ENCODE measurements around the gene ZNF878.

Gene ZNF878

GRCh38 chr19:12042893-12043292 lies 9.9 kb downstream of the ZNF878 start:
- TF ChIP-seq FOXK2 (IDR thresholded peaks at IDR 0.05) = no peak
- TF ChIP-seq, protein P1, sequence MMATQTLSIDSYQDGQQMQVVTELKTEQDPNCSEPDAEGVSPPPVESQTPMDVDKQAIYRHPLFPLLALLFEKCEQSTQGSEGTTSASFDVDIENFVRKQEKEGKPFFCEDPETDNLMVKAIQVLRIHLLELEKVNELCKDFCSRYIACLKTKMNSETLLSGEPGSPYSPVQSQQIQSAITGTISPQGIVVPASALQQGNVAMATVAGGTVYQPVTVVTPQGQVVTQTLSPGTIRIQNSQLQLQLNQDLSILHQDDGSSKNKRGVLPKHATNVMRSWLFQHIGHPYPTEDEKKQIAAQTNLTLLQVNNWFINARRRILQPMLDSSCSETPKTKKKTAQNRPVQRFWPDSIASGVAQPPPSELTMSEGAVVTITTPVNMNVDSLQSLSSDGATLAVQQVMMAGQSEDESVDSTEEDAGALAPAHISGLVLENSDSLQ (IDR thresholded peaks at IDR 0.05) = no peak
- no peak for DNase-seq (ENCODE audit: extremely low spot score)
- POLR2A ChIA-PET = no interaction called here
- CTCF ChIA-PET = no interaction called here

GRCh38 chr19:12035220-12036172 lies 17.3 kb downstream of the ZNF878 start, which contains the start of gene ZNF433:
Gene ZNF433, minus strand, starts transcription at chr19:12035679. Its CDS starts 140 bp downstream, at chr19:12035539.
- DNase-seq (ENCODE audit: extremely low spot score) = peak; percentile 39
- ChIA-PET CTCF (no interaction called here), POLR2A (interaction anchor here (0.6 kb wide), 1 partner anchor 11 kb away, joined by 3 read pairs; no protein-coding TSS in a partner anchor)
- TF ChIP-seq, protein P1 (IDR thresholded peaks at IDR 0.05) = peak; percentile 80
- TF ChIP-seq ZNF384 (IDR thresholded peaks at IDR 0.05) (no peak), L3MBTL2 (conservative IDR thresholded peaks at IDR 0.05) (no peak)

GRCh38 chr19:12034620-12035019 lies 18.1 kb downstream of the ZNF878 start:
- POLR2A ChIA-PET = no interaction called here
- CTCF ChIA-PET = no interaction called here
- TF ChIP-seq ZNF384 (IDR thresholded peaks at IDR 0.05) (no peak), L3MBTL2 (conservative IDR thresholded peaks at IDR 0.05) (0 out of 2 replicates have a peak, but pooled peaks have one; percentile 24)
- no peak for DNase-seq (ENCODE audit: extremely low spot score)

DNA sequence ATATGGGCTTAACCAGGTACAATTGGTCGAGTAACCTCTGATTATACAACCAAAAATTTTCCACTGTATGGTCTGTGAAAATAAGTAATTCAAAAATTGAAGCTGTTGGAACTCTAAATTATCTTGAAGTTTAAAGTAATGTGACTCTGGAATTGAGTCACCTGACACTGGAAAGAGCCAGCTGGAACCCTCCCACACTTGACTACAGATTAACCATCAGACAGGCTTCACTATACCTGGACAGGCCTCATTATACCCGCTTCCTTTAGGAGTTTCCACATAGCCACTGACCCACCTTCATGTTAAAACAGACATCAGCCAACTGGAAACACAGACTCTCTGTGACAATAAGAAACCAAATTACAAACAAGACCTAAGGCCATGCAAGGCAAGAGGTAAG lies 18.6 kb downstream of the ZNF878 start:
- TF ChIP-seq HDGF (IDR thresholded peaks at IDR 0.05; ENCODE audit: borderline replicate concordance) = no peak
- no peak for TF ChIP-seq ELF4 (IDR thresholded peaks at IDR 0.05)
- no peak for TF ChIP-seq NFRKB (IDR thresholded peaks at IDR 0.05)
- no peak for TF ChIP-seq SP1 (IDR thresholded peaks at IDR 0.05)
- TF ChIP-seq ZNF384 (IDR thresholded peaks at IDR 0.05) = no peak
- TF ChIP-seq LEF1 (IDR thresholded peaks at IDR 0.05; ENCODE audit: borderline replicate concordance) = no peak
- no peak for TF ChIP-seq ARNT (IDR thresholded peaks at IDR 0.05)
- no peak for TF ChIP-seq L3MBTL2 (conservative IDR thresholded peaks at IDR 0.05)
- no peak for TF ChIP-seq BHLHE40 (IDR thresholded peaks at IDR 0.05; ENCODE audit: borderline replicate concordance)
- TF ChIP-seq TARDBP (IDR thresholded peaks at IDR 0.05) = no peak
- TF ChIP-seq CTBP1 (IDR thresholded peaks at IDR 0.05; ENCODE audit: borderline replicate concordance) = no peak
- no peak for TF ChIP-seq SUZ12 (IDR thresholded peaks at IDR 0.05)
- no peak for TF ChIP-seq FOXM1 (IDR thresholded peaks at IDR 0.05; ENCODE audit: borderline replicate concordance)
- no peak for TF ChIP-seq FOXA1 (IDR thresholded peaks at IDR 0.05)
- CTCF ChIA-PET = no interaction called here
- POLR2A ChIA-PET = no interaction called here
- no peak for DNase-seq (ENCODE audit: extremely low spot score)

DNA sequence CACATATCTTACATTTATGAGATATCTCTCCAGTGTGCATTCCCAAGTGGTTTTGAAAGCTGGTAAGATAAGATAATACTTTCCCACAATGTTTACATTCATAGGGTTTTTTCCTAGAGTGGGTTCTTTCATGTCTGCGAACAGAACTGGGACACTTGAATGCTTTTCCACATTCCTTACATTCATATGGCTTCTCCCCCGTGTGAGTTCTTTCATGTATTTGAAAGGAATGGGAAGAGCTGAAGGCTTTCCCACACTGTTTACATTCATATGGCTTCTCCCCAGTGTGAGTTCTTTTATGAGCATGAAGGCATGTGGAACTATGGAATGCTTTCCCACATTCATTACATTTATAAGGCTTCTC lies 37.0 kb downstream of the ZNF878 start:
- no peak for DNase-seq (ENCODE audit: extremely low spot score)
- ChIA-PET CTCF (no interaction called here), POLR2A (no interaction called here)
- no peak for TF ChIP-seq L3MBTL2 (conservative IDR thresholded peaks at IDR 0.05)
- TF ChIP-seq, protein P1 (IDR thresholded peaks at IDR 0.05) = no peak
- no peak for TF ChIP-seq SUZ12 (IDR thresholded peaks at IDR 0.05)
- no peak for TF ChIP-seq FOXM1 (IDR thresholded peaks at IDR 0.05; ENCODE audit: borderline replicate concordance)
- TF ChIP-seq SP1 (IDR thresholded peaks at IDR 0.05) = no peak

GRCh38 chr19:12015015-12015752 lies 37.6 kb downstream of the ZNF878 start:
- CTCF ChIA-PET = no interaction called here
- TF ChIP-seq FOXK2 (IDR thresholded peaks at IDR 0.05) = no peak
- no peak for TF ChIP-seq HDGF (IDR thresholded peaks at IDR 0.05; ENCODE audit: borderline replicate concordance)
- TF ChIP-seq NFRKB (IDR thresholded peaks at IDR 0.05) = no peak
- no peak for TF ChIP-seq CTBP1 (IDR thresholded peaks at IDR 0.05; ENCODE audit: borderline replicate concordance)
- no peak for TF ChIP-seq ZNF384 (IDR thresholded peaks at IDR 0.05)
- TF ChIP-seq FOXA1 (IDR thresholded peaks at IDR 0.05) = no peak
- TF ChIP-seq FOXM1 (IDR thresholded peaks at IDR 0.05; ENCODE audit: borderline replicate concordance) = no peak
- TF ChIP-seq, protein P1 (IDR thresholded peaks at IDR 0.05) = no peak
- TF ChIP-seq L3MBTL2 (conservative IDR thresholded peaks at IDR 0.05) = no peak
- TF ChIP-seq SUZ12 (IDR thresholded peaks at IDR 0.05) = no peak
- DNase-seq (ENCODE audit: extremely low spot score) = no peak
- POLR2A ChIA-PET = no interaction called here
